Measurements from ENCODE around the gene ZDHHC12.

DNA sequence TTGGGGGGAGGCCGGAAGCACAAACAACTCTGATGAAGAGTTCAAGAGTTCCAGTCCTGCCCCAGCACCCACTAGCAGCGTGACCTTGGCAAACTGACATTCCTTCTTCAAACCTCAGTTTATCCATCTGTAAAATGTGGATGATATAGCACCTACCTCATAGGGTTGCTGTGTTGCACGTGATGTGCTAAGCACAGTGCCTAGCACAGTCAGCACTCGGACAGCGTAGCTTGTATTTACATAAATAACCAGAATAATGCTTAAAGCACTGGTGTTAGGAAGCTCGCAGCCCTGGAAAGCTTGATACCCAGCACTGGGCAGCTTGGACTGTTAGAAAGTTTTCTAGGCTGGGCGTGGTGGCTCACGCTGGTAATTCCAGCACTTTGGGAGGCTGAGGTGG is 16.5 kb downstream of the ZDHHC12 start:
- TF ChIP-seq, protein P1, sequence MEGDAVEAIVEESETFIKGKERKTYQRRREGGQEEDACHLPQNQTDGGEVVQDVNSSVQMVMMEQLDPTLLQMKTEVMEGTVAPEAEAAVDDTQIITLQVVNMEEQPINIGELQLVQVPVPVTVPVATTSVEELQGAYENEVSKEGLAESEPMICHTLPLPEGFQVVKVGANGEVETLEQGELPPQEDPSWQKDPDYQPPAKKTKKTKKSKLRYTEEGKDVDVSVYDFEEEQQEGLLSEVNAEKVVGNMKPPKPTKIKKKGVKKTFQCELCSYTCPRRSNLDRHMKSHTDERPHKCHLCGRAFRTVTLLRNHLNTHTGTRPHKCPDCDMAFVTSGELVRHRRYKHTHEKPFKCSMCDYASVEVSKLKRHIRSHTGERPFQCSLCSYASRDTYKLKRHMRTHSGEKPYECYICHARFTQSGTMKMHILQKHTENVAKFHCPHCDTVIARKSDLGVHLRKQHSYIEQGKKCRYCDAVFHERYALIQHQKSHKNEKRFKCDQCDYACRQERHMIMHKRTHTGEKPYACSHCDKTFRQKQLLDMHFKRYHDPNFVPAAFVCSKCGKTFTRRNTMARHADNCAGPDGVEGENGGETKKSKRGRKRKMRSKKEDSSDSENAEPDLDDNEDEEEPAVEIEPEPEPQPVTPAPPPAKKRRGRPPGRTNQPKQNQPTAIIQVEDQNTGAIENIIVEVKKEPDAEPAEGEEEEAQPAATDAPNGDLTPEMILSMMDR (IDR thresholded peaks at IDR 0.05): no peak
- no peak for TF ChIP-seq ZNF281 (CRISPR knock-in tag; IDR thresholded peaks at IDR 0.05)
- TF ChIP-seq, protein P2, sequence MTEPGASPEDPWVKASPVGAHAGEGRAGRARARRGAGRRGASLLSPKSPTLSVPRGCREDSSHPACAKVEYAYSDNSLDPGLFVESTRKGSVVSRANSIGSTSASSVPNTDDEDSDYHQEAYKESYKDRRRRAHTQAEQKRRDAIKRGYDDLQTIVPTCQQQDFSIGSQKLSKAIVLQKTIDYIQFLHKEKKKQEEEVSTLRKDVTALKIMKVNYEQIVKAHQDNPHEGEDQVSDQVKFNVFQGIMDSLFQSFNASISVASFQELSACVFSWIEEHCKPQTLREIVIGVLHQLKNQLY (CRISPR knock-in tag; IDR thresholded peaks at IDR 0.05): no peak
- no peak for TF ChIP-seq E2F4 (CRISPR knock-in tag; IDR thresholded peaks at IDR 0.05; ENCODE audit: borderline replicate concordance, low read depth)
- TF ChIP-seq ZNF425 (CRISPR knock-in tag; conservative IDR thresholded peaks at IDR 0.05): no peak
- no peak for TF ChIP-seq ZNF317 (CRISPR knock-in tag; IDR thresholded peaks at IDR 0.05; ENCODE audit: borderline replicate concordance, low read depth)
- no peak for TF ChIP-seq NR2C2 (CRISPR knock-in tag; IDR thresholded peaks at IDR 0.05)
- no peak for TF ChIP-seq TEAD1 (CRISPR knock-in tag; IDR thresholded peaks at IDR 0.05)
- TF ChIP-seq, protein P3, sequence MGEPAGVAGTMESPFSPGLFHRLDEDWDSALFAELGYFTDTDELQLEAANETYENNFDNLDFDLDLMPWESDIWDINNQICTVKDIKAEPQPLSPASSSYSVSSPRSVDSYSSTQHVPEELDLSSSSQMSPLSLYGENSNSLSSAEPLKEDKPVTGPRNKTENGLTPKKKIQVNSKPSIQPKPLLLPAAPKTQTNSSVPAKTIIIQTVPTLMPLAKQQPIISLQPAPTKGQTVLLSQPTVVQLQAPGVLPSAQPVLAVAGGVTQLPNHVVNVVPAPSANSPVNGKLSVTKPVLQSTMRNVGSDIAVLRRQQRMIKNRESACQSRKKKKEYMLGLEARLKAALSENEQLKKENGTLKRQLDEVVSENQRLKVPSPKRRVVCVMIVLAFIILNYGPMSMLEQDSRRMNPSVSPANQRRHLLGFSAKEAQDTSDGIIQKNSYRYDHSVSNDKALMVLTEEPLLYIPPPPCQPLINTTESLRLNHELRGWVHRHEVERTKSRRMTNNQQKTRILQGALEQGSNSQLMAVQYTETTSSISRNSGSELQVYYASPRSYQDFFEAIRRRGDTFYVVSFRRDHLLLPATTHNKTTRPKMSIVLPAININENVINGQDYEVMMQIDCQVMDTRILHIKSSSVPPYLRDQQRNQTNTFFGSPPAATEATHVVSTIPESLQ (CRISPR knock-in tag; IDR thresholded peaks at IDR 0.05): no peak
